ENCODE data around the gene SNCA. TPM values are rescaled to one million over a fixed set of nuclear protein-coding genes. Genes with fewer than 3 reads are reported as not detected.

The SNCA gene
- total RNA-seq, 1 donor from 2014 or later: 2.4 TPM

GRCh38 chr4:89837385-89837992 lies 528 bp upstream of the SNCA start:
- no peak for DNase-seq (ENCODE audit: low read depth)
- peak overlapping the region; percentile 65 for H3K4me3 ChIP-seq (ENCODE audit: low read depth, low read length)
- peak; percentile 7 for TF ChIP-seq CTCF (conservative IDR thresholded peaks at IDR 0.05; ENCODE audit: low read depth, low read length)

- no peak for TF ChIP-seq CTCF (conservative IDR thresholded peaks at IDR 0.05; ENCODE audit: low read depth, low read length)
- H3K4me3 ChIP-seq (ENCODE audit: low read depth, low read length): peak overlapping the region; percentile 65
- no peak for DNase-seq (ENCODE audit: low read depth)
These were observed 773 bp downstream of the SNCA start for GRCh38 chr4:89836031-89836745.

GRCh38 chr4:89835413-89835812 lies 1.5 kb downstream of the SNCA start:
- no peak for DNase-seq (ENCODE audit: low read depth)
- TF ChIP-seq CTCF (conservative IDR thresholded peaks at IDR 0.05; ENCODE audit: low read depth, low read length): no peak
- H3K4me3 ChIP-seq (ENCODE audit: low read depth, low read length): no peak overlapping the region

- H3K4me3 ChIP-seq (ENCODE audit: low read depth, low read length): no peak overlapping the region
- no peak for DNase-seq (ENCODE audit: low read depth)
- TF ChIP-seq CTCF (conservative IDR thresholded peaks at IDR 0.05; ENCODE audit: low read depth, low read length): no peak
These were observed 2.3 kb downstream of the SNCA start for GRCh38 chr4:89834486-89835209.

- no peak for TF ChIP-seq CTCF (conservative IDR thresholded peaks at IDR 0.05; ENCODE audit: low read depth, low read length)
- H3K4me3 ChIP-seq (ENCODE audit: low read depth, low read length): no peak overlapping the region
- DNase-seq (ENCODE audit: low read depth): no peak
These were observed 7.4 kb downstream of the SNCA start for GRCh38 chr4:89829470-89830138.

GRCh38 chr4:89823416-89823815 lies 13.5 kb downstream of the SNCA start:
- TF ChIP-seq CTCF (conservative IDR thresholded peaks at IDR 0.05; ENCODE audit: low read depth, low read length): no peak
- no peak overlapping the region for H3K4me3 ChIP-seq (ENCODE audit: low read depth, low read length)
- no peak for DNase-seq (ENCODE audit: low read depth)
